ENCODE data around the gene TTC9C. TPM values are rescaled to one million over a fixed set of nuclear protein-coding genes. Genes with fewer than 3 reads are reported as not detected.

Gene TTC9C
- total RNA-seq, 1 donor from 2014 or later = 31.3 TPM

DNA sequence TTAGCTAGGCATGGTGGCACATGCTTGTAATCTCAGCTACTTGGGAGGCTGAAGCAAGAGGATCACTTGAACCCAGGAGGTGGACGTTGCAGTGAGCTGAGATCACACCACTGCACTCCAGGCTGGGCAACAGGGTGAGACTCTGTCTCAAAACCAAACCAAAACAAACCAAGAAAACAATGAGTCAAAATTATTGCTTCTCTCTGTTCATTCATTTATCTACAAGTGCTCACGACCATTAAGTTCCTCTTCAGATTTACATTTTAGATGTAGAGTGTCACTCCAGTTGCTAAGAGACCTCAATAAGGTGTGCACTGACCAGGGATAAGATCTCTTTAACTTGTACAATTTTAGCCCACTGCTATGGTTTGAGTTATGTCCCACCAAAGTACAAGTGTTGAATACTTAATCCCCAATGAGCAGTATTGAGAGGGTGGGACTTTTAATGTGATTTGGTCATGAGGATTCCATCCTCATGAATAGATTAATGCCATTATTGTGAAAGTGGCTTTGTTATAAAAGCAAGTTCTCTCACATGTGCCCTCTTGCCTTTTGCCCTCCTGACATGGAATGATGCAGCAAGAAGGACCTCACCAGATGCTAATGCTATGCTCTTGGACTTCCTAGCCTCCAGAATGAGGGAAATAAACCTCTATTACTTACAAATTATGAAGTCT is 8.8 kb upstream of the TTC9C start:
- no peaks in the 10 kb centered on the region for H3K9me3 ChIP-seq
- no peak overlapping the region for H3K27ac ChIP-seq
- no peak overlapping the region for H3K4me3 ChIP-seq
- peaks cover 16% of the 10 kb centered on the region for H3K4me1 ChIP-seq
- H3K36me3 ChIP-seq = peaks cover 99% of the 10 kb centered on the region
- intact Hi-C loops (cut with DNase I) = no loop called here
- no peak for DNase-seq
- TF ChIP-seq, protein P1, sequence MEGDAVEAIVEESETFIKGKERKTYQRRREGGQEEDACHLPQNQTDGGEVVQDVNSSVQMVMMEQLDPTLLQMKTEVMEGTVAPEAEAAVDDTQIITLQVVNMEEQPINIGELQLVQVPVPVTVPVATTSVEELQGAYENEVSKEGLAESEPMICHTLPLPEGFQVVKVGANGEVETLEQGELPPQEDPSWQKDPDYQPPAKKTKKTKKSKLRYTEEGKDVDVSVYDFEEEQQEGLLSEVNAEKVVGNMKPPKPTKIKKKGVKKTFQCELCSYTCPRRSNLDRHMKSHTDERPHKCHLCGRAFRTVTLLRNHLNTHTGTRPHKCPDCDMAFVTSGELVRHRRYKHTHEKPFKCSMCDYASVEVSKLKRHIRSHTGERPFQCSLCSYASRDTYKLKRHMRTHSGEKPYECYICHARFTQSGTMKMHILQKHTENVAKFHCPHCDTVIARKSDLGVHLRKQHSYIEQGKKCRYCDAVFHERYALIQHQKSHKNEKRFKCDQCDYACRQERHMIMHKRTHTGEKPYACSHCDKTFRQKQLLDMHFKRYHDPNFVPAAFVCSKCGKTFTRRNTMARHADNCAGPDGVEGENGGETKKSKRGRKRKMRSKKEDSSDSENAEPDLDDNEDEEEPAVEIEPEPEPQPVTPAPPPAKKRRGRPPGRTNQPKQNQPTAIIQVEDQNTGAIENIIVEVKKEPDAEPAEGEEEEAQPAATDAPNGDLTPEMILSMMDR (IDR thresholded peaks at IDR 0.05) = no peak
- no peak for ATAC-seq
- no peaks in the 10 kb centered on the region for H3K27me3 ChIP-seq

GRCh38 chr11:62721994-62722393 is 6.3 kb upstream of the TTC9C start:
- Histone ChIP-seq H3K27ac (no peak overlapping the region), H3K4me1 (peaks cover 25% of the 10 kb centered on the region), H3K4me3 (no peak overlapping the region), H3K36me3 (peaks cover 77% of the 10 kb centered on the region), H3K27me3 (no peaks in the 10 kb centered on the region), H3K9me3 (no peaks in the 10 kb centered on the region)
- ATAC-seq (peak; percentile 28), DNase-seq (no peak)
- TF ChIP-seq, protein P1 (IDR thresholded peaks at IDR 0.05) = no peak
- intact Hi-C loops (cut with DNase I) = no loop called here

DNA sequence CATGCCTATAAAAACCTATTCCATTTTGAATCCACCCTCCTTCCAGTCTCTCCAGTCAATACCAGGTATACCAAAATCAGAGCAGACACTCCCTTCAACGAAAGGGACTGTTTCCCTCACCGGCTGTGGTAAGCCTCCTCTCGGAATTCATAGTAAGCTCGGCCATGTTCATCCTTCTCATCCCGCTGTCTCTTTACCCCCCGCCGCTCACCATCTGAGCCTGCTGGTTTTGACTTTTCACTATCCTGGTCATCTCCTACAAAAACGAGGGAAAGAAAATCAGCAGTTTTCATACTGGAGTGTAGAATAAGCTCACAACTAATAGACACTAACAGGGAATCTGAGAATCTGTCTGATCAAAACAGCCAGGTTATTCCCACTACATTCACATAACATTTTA is 4.1 kb upstream of the TTC9C start:
- Histone ChIP-seq H3K4me3 (peak overlapping the region; percentile 77), H3K9me3 (no peaks in the 10 kb centered on the region), H3K36me3 (peaks cover 55% of the 10 kb centered on the region), H3K4me1 (peaks cover 25% of the 10 kb centered on the region), H3K27ac (peak overlapping the region; percentile 95), H3K27me3 (no peaks in the 10 kb centered on the region)
- DNase-seq = no peak
- TF ChIP-seq, protein P1 (IDR thresholded peaks at IDR 0.05) = no peak
- ATAC-seq = no peak
- intact Hi-C loops (cut with DNase I) = no loop called here

DNA sequence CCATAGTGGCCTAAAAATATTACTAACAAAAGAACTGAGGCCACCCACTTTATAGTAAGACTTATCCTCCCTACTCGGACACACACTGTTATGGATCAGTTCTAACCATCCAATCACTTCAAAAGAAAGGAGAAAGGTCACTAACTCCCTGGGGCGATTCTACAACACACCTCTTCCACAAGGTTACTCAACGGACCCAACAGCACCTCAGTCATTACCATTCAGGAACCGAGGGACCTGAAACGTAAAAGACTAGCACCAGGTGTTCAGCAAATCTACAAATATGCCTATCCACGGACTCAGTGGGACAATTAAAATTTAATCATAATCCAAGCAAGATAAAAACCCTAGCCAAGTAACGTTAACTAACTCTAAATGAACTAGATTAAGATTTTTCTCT is 2.6 kb upstream of the TTC9C start:
- H3K27me3 ChIP-seq = no peaks in the 10 kb centered on the region
- TF ChIP-seq, protein P1 (IDR thresholded peaks at IDR 0.05) = no peak
- H3K27ac ChIP-seq = peak overlapping the region; percentile 95
- peaks cover 40% of the 10 kb centered on the region for H3K36me3 ChIP-seq
- ATAC-seq (no peak), DNase-seq (no peak)
- intact Hi-C loops (cut with DNase I) = no loop called here
- no peaks in the 10 kb centered on the region for H3K9me3 ChIP-seq
- H3K4me3 ChIP-seq = peak overlapping the region; percentile 77
- peaks cover 38% of the 10 kb centered on the region for H3K4me1 ChIP-seq

DNA sequence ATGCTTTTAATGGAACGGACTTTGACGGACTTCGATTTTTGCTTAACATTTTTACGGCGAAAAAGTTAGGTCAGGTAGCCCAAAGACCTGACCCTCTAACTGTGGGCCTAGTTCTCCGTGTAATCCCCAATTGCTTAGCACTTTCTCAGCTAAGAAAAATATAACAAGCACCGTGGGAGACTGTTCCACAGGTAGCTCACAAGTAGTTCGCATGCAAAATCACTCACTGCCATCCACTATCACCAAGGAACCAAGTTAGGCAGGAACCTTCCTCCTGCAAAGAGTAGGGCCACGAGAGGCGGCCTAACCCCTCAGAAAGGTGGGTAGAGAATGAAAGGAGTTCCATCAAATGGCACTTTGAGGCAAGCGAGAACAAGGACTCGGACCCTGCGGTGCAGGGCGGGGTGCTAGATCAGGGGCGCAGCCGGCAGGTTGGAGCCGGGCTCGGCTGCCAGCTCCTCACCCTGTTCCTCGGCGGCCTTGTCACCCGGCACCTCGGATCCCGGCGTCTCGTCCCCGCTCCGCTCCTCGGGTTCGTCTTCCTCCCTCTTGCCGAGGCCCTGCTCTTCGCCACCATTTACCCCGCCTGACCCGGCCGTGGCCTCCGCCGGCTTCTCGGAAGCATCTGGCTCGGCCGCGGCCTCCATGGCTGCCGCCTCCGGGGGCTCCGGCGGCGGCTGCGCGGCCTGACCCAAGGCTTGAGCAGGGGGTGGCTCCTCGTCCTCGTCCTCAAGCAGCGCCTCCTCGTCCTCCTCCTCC is 2.0 kb upstream of the TTC9C start:
- Histone ChIP-seq H3K9me3 (no peaks in the 10 kb centered on the region), H3K27ac (peak overlapping the region; percentile 95), H3K4me1 (peaks cover 45% of the 10 kb centered on the region), H3K4me3 (peak overlapping the region; percentile 77), H3K27me3 (no peaks in the 10 kb centered on the region), H3K36me3 (peaks cover 39% of the 10 kb centered on the region)
- ATAC-seq (no peak), DNase-seq (no peak)
- TF ChIP-seq, protein P1 (IDR thresholded peaks at IDR 0.05) = no peak
- intact Hi-C loops (cut with DNase I) = no loop called here
